Right atrium auricular region (tissue), 2 donors: Measurements from ENCODE around the gene CNNM2. TPM values are rescaled to one million over a fixed set of nuclear protein-coding genes. Genes with fewer than 3 reads are reported as not detected.

Experiments used
- DNase-seq: peaks from one replicate; pipeline ENCODE4 v3.0.0-alpha.2; 2019; ENCODE audit warnings: low spot score
- H3K27ac ChIP-seq, 2 donors: fragments of 200-600 bp; sonication (generic); 1 replicate in 1 of 2; 2 replicates in 1 of 2; pipeline ENCODE4 v1.5.1; 2016 to 2019
- H3K27me3 ChIP-seq, 2 donors: fragments of 200-600 bp; sonication (generic); one replicate each; pipeline versions ENCODE4 v1.5.1 to v1.6.0; 2017 to 2019
- H3K36me3 ChIP-seq: fragments of 200-600 bp; sonication (generic); one replicate; pipeline ENCODE4 v1.5.1; 2016
- H3K4me1 ChIP-seq, 2 donors: fragments of 200-600 bp; sonication (generic); one replicate each; pipeline versions ENCODE4 v1.5.1 to v1.6.0; 2017 to 2019
- H3K4me3 ChIP-seq, 2 donors: fragments of 200-600 bp; sonication (generic); 1 replicate in 1 of 2; 2 replicates in 1 of 2; pipeline ENCODE4 v1.5.1; 2017 to 2019; ENCODE audit warnings: mild to moderate bottlenecking in 1 of 2, moderate library complexity in 1 of 2
- H3K9me3 ChIP-seq, 2 donors: fragments of 200-600 bp; sonication (generic); one replicate each; pipeline ENCODE4 v1.5.1; 2019
- total RNA-seq, 2 donors: library from RNA; depleted of rRNA; stranded (reverse); fragments of >200 nt; gene quantifications; one replicate each; pipeline ENCODE4 v1.1.0, GENCODE V29; 2016
- TF ChIP-seq, protein P1 (sequence below), 2 donors: fragments of 200-600 bp; sonication (generic); IDR thresholded peaks; one replicate each; pipeline ENCODE4 v1.5.1; 2019; ENCODE audit warnings: antibody characterized with exemption in 2 of 2

CNNM2 gene
- total RNA-seq, 2 donors from 2014 or later, result 3.3 to 4.1 TPM

DNA sequence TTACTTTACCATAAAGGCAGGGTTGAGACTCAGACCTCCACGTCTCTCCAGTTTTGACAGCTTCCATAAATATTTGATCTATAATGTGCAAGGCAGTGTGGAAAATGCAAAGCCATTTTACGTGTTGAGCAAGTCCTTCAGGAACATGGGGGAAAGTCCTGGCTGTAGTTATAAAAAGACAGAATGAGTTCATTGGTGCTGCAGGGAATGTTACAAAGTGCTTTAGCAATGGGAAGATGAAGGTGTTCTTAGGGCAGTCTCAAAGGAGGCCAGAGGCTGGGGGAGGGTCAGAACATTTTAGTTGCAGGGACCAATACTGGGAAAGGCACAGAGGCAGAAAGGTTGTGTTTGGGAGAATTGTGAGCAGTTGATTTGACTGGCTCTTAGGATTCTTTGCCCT lies 27.9 kb downstream of the CNNM2 start:
- TF ChIP-seq, protein P1, sequence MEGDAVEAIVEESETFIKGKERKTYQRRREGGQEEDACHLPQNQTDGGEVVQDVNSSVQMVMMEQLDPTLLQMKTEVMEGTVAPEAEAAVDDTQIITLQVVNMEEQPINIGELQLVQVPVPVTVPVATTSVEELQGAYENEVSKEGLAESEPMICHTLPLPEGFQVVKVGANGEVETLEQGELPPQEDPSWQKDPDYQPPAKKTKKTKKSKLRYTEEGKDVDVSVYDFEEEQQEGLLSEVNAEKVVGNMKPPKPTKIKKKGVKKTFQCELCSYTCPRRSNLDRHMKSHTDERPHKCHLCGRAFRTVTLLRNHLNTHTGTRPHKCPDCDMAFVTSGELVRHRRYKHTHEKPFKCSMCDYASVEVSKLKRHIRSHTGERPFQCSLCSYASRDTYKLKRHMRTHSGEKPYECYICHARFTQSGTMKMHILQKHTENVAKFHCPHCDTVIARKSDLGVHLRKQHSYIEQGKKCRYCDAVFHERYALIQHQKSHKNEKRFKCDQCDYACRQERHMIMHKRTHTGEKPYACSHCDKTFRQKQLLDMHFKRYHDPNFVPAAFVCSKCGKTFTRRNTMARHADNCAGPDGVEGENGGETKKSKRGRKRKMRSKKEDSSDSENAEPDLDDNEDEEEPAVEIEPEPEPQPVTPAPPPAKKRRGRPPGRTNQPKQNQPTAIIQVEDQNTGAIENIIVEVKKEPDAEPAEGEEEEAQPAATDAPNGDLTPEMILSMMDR (IDR thresholded peaks at IDR 0.05), result no peak
- Histone ChIP-seq H3K4me1 (no peaks in the 10 kb centered on the region), H3K36me3 (no peaks in the 10 kb centered on the region), H3K4me3 (no peak overlapping the region), H3K9me3 (no peaks in the 10 kb centered on the region), H3K27me3 (no peaks in the 10 kb centered on the region), H3K27ac (no peak overlapping the region)
- no peak for DNase-seq

DNA sequence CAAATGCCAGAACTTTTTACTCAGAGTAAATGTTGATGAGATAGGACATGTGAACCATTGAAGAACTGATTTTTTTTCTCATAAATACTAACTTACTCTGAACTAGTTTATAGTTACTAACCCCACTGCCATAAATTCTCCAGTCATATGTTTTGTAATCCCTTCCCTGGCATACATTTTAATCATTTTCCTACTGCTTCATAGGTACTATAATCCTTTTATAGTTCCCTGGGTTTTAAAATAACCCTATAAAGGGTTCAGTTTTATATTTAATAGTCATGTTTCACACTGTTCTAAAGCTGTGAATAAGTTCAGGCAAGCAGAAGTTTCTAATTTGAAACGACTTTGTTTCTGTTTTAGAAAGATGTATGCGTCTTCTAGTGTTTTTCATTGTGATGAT lies 28.9 kb downstream of the CNNM2 start:
- Histone ChIP-seq H3K36me3 (no peaks in the 10 kb centered on the region), H3K27ac (no peak overlapping the region), H3K4me1 (no peaks in the 10 kb centered on the region), H3K4me3 (no peak overlapping the region), H3K9me3 (no peaks in the 10 kb centered on the region), H3K27me3 (no peaks in the 10 kb centered on the region)
- no peak for DNase-seq
- TF ChIP-seq, protein P1 (IDR thresholded peaks at IDR 0.05), result no peak

DNA sequence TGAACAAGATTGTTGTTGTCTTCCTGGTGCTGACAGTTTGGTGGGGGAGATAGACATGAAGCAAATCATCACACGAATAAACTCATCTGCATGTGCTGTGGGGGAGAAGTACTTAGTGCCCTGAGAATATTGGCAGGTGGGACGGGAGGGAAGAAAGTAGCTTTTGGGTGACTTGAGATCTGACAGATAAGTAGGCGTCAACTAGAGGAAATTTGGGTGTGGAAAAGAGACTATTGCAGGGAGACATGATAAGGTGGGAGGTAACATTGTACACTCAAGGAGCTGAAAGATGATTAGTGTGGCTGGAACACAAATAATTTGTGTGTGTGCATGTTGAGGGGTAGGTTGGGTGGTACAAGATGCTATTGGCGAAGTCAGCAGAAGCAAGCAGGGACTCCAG lies 30.1 kb downstream of the CNNM2 start:
- DNase-seq, result no peak
- TF ChIP-seq, protein P1 (IDR thresholded peaks at IDR 0.05), result no peak
- Histone ChIP-seq H3K36me3 (no peaks in the 10 kb centered on the region), H3K9me3 (no peaks in the 10 kb centered on the region), H3K4me1 (no peaks in the 10 kb centered on the region), H3K27ac (no peak overlapping the region), H3K27me3 (no peaks in the 10 kb centered on the region), H3K4me3 (no peak overlapping the region)

DNA sequence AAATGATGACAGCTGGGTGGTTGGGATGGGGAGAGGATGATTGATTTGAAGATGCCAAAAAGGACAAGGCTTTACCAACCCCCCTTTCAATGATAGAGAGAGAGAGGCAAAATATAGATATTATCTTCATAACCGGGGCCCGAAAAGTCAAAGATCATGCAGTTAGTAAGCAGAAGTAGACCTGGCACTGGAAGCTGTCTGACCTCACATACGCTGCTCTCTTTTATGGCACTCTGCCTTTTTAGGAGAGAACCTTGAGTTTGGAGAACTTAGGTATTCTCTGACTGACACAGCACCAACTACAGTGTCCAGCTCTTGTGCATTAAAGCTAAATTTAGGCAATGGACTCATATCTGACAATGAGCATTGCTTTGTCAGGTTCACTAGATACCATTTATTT lies 30.7 kb downstream of the CNNM2 start:
- Histone ChIP-seq H3K9me3 (no peaks in the 10 kb centered on the region), H3K36me3 (no peaks in the 10 kb centered on the region), H3K4me1 (no peaks in the 10 kb centered on the region), H3K4me3 (no peak overlapping the region), H3K27me3 (no peaks in the 10 kb centered on the region), H3K27ac (no peak overlapping the region)
- no peak for DNase-seq
- TF ChIP-seq, protein P1 (IDR thresholded peaks at IDR 0.05), result no peak

DNA sequence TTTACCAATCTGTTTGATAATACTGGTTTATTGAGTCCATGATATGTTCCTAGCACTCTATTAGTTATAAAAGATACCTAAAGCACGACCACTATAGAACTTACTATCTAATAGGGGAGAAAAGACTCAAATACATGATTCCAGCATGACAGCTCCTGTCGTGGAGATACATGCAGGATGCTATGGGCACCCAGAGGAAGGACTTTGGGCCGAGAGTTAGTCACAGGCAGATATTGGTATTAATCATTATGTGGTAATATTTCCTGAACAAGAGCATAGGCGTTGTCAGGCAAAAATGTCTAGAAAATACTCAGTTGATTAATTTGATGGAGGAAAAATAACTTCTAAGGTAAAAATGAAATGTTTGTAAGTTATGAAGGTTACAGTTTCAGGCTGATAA lies 31.8 kb downstream of the CNNM2 start:
- Histone ChIP-seq H3K27ac (no peak overlapping the region), H3K4me1 (no peaks in the 10 kb centered on the region), H3K4me3 (no peak overlapping the region), H3K27me3 (no peaks in the 10 kb centered on the region), H3K9me3 (no peaks in the 10 kb centered on the region), H3K36me3 (no peaks in the 10 kb centered on the region)
- no peak for DNase-seq
- TF ChIP-seq, protein P1 (IDR thresholded peaks at IDR 0.05), result no peak

DNA sequence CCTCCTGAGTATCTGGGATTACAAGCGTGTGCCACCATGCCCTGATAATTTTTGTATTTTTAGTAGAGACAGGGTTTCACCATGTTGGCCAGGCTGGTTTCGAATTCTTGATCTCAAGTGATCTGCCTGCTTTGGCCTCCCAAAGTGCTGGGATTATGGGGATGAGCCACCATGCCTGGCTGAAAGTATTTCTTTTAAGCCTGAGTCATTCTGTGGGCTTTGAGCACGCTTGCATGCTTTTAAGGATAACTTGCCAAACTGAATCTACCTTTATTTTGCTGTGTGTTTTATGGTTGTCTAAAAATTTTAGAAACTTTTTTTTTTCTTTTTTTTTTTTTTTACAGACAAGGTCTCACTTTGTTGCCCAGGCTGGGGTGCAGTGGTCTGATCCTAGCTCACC lies 33.2 kb downstream of the CNNM2 start:
- no peak overlapping the region for H3K27ac ChIP-seq
- no peaks in the 10 kb centered on the region for H3K4me1 ChIP-seq
- no peaks in the 10 kb centered on the region for H3K9me3 ChIP-seq
- H3K27me3 ChIP-seq, result no peaks in the 10 kb centered on the region
- no peaks in the 10 kb centered on the region for H3K36me3 ChIP-seq
- TF ChIP-seq, protein P1 (IDR thresholded peaks at IDR 0.05), result no peak
- no peak overlapping the region for H3K4me3 ChIP-seq
- no peak for DNase-seq
